Right hindlimb (tissue), 1 donor: Measurements from ENCODE around the gene MMAB.
A peak's percentile ranks its signal among the peaks of the same experiment; 100 is the strongest.

Experiments
- DNase-seq: peaks from one replicate; pipeline ENCODE4 v3.0.0-alpha.2; 2018

Gene MMAB

DNA sequence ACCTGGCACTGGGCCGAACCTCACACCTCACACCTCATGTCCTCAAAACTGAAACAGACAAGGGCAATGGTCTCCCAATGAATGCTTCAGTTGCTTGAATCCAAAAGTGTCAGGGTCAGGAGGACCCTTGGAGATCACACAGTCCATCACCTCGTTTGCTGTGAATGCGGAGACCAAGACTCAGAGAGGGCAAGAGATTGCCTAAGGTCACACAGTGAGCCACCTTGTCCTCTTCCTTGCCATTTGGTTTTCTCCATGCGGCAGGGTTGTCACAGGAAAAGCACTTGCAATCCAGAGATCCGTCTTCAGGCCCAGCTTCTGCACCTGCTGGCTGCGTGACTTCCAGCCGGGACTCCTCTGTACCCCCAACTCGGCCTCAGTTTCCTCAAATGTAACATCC, 28.3 kb upstream of the MMAB start:
- DNase-seq = no peak

DNA sequence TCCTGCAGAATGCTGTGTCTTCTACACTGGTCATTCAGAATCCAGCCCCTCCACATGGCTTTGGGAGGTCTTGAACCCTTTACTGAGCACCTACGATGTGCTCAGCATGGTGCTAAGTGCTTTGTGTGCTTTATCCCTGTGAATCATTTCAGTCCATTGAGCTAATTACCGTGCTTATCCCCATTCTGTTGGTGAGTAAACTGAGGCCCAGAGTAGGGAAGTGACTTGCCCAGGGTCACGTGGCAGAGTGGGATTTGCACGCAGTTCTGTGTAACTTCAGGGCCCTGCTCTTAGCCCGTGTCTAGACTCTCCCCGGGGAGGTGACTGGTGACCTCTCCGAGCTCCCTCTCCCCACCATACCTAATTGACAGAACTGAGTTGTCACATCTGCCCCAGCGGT, 27.7 kb upstream of the MMAB start:
- DNase-seq = no peak

DNA sequence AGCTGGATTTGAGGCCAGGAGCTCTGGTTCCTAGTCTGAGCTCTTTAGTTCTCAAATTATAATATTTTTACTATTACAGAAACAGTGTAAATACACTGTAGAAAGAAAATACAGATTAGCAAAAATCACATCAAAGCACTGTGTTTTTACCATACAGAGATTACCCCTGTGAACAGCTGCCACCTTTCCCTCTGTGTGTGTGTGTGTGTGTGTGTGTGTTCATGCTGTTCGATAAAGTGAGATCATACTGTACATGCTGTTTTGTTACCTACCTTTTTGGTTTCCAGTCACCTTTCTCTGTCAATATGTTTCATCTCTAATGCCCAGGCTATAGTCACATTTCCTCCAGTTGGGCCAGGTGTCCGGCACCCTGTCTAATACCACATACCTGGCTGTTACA, 27.2 kb upstream of the MMAB start:
- DNase-seq = no peak

DNA sequence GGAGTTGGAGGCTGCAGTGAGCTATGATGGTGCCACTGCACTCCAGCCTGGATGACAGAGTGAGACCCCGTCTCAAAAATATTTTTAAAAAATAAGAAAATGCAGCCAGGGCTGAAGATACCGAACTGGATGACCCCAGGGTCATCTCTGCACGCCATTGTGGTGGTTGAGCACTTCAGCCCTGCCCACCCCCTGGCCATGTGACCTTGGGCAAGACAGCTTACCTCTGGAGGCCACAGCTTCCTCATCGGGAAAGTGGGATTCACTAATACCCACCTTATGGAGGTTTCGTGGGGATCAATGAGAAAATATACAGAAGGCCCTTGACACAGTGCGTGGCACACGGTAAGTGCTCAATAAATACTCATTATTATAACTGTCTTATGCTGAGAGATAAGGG, 25.8 kb upstream of the MMAB start:
- no peak for DNase-seq

DNA sequence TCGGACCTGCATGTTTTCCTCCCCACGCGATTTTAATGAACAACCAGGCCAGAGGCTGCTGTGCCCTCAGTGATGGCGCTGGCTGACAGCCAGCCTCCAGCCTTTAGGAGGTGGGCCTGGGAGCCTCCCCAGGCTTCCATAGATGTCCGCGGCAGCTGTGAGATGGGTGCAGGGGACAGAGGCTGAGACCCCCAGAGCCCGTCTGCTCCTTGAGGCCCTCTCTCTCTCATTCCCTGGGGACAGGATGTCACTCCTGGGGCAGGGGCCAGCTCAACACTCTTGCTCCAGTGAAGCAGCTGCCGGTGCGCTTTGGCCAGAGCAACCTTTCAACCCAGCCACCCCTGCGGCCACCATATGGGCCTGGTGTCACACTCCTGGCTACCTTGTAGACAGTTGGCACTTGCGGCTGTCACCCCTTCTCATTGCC, 25.1 kb upstream of the MMAB start:
- DNase-seq = no peak

DNA sequence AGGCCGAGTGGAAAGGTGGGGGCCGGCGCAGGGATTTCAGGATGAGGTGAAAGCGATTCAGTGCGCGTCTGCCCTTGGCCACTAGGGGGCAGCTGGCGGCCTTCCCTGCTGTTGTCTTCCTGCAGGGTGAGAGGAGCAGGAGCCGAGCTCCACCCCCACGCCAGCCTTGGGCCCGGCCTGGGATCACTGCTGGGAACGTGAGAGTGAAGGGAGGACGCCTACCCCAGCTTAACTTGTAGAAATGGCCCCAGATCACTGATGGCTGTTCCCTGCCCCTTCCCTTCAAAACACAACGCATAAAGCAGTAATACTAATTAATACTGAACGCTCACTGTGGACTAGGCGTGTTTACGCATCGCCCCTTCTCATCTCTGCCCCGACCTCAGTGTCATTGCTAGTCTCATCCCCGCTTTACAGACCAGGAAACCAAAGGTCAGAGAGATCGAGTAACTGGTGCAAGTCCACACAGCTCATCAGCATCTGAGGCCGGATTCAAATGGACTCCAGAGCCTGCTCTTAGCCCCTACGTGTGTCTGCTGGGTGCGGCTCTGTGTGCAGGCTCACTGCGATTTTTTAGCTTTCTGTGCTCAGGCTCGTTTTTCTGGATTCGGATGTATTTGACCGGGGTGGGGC, 24.6 kb upstream of the MMAB start:
- peak; percentile 92 for DNase-seq

DNA sequence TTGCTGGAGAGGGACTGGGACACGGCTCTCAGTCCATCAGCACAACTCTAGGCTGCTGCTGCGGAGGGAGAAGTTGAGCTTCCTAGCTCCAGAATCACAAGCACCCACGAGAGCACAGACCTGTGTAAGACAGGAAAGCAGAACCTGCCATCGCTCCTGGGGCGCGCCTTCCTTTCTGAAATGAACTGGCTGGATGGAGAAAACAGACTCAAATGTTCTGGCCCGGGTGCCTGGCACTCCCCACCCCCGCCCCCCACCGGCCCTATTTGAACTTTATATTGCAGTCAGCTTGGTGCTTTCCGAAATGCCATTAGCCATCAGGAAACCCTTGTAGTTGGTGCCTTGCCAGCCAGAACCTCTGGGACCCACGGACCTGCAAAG, 24.1 kb upstream of the MMAB start:
- no peak for DNase-seq

DNA sequence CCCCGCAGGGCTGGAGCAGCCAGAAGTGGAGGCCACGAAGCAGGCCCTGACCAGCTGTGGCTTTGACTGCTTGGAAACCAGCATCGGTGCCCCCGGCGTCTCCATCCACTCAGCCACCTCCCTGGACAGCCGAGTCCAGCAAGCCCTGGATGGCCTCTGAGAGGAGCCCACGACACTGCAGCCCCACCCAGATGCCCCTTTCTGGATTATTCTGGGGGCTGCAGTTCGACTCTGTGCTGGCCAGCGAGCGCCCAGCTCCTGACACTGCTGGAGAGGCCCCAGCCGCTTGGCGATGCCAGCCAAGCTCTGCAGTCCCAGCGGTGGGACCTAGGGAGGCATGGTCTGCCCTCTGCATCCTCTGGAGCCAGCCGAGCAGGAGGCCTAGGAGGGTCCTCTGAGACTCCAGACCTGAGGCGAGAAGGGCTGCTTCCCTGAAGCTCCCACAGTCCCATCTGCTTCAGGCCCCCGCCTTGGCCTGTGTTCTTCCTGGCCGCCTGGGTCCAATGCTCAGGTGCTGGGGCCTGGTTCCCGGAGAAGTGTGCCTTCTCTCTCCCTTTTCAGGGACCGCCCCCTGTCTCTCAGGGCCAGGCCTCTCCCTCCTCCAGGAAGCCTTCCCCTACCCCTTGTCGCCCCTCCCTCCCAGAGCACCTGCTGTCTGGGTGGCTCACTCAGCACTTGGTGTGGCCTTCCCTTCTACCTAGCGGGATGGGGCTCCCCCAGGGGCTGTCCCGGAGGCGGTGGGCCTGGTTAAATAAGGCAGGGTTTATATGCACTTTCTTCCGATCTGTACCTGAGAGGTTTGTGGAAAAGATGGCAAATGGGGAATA, 23.3 kb upstream of the MMAB start:
- no peak for DNase-seq

DNA sequence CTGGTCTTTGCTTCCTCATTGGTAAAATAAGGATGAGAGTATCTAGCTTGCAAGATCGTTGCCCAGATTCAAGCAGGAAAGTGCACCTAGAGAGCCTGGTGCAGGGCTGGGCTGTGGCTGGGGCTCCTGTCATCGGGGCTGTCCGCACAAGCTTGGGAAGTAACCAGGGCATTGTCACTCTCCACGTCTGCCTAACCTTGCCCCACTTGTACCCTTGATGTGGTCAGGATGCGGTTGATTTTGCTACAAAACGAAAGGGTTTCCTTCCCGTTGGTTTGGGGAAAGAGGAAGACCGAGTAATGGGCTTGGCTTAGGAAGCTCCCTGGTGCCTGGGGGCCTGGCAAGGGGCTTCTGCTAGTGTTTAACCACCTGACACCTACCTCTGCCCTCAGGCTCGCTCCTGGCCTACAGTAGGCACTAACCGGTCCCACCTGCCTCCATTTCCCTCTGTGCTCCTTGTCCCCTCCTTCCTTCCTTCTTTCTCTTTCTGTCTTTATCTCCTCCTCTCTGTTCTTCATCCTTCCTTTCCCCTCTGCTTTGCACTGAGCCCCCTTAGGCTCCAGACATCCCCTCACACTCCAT, 22.1 kb upstream of the MMAB start:
- DNase-seq = no peak

DNA sequence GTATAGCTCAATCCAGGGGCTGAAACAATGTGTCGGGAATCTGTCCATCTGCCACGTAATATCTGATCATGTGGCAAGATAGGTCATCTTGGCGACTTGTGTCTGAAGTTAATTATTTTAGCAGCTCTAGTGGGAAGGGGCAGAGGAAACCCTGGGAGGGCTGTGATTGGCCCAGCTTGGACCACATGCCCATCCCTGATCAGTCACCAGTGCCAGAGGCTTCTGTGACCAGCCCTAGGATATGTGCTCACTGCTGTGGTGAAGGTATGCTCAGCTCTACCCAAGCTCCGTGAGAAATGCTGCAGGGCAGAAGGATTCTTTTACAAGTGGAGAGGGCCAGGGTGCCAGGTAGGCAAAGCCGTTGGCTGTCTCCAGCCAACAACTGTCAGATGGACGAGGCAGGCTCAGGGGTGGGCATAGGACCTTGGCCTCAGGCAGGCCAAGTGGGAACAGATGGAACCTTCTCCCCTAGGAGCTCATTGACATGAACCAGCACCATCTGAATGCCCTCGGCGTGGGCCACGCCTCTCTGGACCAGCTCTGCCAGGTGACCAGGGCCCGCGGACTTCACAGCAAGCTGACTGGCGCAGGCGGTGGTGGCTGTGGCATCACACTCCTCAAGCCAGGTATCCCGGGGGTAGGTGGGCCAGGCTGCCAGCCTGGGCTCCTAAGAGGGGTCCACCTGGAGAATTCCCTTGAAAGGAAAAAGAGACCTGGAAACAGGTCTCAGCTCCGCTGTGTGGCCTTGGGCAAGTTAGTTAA, 21.4 kb upstream of the MMAB start:
- DNase-seq = no peak

DNA sequence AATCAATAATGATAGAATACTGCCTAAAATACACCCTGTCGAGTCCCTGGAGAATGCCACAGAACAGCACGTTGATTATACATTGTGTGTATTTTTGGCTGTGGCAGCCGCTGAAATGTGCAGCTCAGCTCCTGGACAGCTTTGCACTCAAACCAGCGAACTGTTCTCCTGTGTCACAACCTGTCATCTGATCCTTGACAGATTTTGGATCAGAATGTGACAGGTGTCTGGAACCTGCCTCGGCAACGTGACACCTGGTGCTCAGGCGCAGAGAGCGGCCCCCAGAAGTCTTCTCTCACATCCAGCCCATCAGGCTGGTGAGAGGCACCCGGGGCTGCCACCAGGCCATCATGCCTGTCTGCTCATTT, 19.6 kb upstream of the MMAB start:
- no peak for DNase-seq

DNA sequence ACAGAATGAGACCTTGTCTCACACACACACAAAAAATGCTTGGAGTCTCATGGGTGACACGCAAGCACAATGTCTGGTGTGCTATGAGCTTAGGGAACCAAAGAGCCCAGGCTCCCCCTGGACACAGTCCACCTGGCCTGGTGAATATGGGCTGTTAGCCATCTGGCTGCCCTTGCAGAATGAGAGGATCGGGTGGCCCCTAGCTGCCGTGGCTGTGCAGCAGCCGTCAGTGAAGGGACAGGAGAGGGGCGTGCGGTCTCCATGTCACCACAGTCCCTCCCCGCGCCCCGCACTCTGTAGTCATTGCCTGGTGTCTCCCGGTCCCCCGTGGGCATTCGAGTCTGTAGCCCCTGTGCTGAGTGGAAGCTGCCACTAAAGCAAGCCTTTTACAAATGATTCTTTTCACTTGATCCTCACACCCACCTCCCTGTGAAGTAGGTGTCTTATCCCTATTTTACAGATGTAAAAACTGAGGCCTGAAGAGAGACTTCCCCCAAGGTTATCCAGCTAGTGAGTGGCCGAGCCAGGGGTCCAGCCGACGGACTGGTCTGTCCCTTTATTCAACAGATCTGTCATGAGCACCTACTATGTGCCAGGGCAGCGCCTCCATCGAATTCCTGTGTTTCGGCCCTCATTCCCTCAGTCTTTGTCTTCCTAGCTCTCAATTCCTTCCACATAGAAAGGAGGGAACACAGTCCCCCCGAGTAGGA, 19.0 kb upstream of the MMAB start:
- no peak for DNase-seq

DNA sequence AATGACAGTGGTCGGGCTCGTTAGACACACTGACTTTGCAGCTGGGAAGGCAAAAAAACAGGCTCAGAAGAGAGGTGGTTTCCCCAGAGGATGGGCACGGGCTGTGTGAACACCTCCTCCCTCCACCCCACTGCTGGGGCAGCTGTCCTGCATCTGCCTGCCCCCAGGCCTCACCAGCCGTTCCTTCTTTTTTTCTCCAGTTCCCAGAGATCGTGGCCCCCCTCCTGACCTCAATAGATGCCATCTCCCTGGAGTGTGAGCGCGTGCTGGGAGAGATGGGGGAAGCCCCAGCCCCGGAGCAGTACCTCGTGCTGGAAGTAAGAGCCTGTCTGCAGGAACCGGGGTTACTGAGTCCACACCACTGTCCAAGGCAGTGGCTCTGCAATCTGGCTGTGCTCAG, 17.7 kb upstream of the MMAB start:
- no peak for DNase-seq

DNA sequence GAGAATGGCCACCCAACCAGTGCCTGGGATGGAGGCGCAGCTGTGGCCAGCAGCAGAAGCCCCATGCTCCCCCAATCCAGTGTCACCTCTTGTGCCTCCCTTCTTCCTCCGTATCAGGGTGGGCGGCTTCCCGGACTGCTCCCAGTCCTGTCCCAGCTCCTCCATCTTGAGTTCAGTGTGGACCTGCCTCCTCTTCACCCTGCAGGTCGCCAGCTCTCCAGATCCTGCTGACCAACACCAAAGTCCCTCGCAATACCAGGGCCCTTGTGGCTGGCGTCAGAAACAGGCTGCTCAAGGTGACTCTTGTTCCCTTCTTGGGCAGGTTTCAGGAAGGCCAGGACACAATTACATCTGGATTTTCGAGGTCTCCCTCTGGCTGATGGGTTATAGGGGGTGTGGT, 17.3 kb upstream of the MMAB start:
- no peak for DNase-seq

DNA sequence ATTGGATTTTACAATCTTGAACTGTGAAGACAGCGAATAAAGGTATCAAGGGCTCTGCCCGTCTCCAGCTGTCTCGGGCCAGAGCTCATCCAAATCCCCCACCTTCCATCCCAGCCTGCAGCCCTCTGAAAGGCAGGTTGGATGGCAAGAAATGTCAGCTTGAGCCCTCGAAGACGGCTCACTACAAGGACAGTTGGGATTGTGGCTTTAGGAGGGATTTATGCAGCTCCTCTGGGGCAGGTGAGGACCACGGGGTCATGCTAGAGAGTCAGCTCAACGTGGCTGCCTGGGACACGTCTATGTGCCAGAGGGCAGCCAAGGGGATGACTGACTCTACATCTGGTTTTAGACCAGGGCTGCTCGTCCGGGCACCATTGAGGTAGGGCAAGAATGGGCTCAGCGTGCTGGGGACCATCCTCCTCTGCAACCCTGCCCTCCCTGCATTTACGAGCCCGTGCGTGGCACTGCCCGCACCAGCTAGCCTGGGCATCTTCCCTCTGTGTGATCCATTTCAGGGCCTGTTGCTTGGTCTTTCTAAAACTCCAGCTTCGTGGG, 16.5 kb upstream of the MMAB start:
- no peak for DNase-seq

DNA sequence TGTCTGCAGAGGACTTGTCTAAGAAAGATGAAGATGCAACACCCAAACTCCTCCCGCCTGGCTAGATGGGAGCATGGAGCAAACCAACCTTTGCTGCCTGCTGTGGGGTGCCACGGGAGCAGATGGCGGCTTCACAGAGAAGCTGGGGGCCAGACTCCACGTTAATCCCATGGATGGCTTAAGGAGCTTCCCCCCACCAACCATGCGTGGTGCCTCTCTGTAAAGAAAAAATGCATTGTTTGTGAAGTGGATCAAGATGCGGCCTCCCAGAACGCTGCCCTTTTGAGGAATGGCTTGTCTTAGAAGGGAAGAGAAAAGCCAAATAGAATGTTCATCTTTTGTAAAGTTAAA, 15.9 kb upstream of the MMAB start:
- DNase-seq = no peak

DNA sequence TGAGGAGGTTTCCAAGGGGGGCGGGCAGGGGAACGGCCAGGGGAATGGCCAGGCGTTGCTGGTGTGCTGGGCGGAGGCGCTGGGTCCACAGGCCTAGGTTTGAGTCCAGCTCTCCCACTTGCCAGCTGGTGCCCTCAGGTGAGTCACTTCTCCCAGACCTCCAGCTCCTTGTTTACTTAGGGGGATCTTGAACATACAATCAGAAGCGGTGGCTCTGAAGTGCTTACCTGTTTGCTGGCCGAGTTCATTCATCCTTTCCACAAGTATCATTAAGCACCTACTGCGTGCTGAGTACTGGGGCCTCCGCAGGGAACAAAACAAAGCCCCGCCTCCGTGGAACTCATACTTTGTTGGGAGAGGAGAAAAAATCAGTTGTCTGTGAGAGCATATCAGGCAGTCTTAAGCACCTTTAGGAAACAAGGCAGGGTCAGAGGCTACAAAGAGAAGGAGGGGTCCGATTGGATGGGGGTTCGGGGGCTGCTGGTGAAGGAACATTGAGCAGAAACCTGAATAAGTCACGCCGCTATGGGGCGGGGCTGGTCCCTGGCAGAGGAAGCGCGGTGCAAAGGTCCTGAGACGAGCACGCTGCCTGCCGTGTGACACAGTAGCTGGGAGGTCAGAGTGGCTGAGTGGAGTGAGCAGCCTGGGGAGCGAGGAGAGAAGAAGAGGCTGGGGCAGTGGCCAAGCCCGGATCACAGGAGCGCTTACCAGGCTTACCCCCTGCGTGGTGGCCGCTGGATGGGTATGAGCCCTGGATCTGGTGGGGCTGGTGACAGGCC, 15.3 kb upstream of the MMAB start:
- DNase-seq = no peak

DNA sequence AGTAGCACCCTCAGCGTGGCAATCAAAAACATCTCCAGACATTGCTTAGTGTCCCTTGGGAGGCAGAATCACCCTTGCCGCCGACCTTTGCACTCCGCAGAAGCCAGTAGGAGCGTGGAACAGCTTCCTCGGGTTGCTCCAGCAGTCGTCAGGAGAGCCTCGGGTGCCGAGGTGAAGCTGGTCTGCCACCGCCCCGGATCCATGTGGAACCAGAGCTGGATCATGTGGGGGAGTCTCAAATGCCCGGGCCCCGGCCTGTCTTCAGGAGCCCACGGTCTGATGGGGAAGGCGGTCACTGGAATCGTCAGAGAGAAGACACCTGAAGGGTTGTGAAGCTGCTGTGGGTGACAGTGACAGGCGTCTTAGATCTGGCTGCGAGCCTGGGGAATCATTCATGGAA, 14.6 kb upstream of the MMAB start:
- no peak for DNase-seq

DNA sequence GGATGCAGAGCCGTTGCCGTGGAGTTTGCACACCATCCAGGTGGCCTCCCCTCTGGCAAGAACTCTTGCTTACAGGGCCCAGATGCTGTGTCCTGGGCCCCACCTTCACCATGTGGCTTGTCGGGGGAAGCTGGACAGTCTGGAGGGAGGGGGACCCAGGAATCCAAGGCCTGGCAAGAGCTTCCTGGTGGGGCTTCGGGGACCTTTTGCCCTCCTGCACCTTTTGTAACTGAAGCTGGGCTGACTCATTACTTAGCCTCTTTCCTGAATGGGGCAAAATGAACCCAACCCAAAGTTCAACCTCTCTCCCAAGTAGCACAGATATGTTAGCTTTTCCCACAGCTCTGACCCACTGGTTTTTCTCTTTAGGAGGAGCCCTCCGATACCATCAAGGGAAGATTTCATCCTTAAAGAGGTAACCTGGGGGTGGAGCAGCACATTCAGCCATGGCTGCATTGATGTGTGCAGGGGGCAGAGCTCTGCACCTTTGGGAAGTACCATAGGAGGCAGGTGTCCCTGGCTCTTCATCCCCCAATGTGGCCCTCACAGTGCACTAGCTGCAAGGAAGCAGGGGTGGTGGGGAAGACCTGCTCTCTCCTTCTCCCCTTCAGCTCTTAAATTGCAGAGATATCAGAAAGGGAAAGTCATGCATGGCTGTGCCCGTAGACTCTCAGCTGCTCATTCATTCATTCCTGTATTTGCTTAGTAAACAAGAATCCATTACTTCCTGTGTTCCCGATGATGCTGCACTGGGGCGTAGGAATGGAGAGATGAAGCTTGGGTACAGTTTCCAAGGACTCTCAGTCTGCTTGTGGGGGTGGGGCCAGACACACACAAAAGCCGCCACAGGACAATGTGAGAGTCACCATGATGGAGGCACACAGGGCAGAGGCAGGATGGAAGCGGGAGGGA, 13.3 kb upstream of the MMAB start:
- no peak for DNase-seq

DNA sequence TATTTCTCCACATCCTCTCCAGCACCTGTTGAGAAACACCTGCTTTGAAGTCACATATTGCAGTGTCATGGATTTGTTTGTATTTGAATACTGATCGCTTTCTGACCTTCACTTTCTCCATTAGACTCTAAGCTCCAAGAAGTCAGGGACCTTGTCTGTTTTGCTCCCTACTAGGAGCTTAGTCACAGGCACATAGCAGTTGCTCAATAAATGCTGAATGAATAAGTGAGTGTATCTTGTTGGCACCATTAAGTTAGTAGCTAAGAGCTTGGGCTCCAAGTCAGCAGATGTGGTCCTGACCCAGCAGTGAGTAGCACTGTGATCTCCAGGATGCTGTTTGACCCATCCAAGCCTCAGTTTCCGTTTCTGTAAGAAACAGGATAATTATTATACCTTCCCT, 10.4 kb upstream of the MMAB start:
- DNase-seq = no peak

DNA sequence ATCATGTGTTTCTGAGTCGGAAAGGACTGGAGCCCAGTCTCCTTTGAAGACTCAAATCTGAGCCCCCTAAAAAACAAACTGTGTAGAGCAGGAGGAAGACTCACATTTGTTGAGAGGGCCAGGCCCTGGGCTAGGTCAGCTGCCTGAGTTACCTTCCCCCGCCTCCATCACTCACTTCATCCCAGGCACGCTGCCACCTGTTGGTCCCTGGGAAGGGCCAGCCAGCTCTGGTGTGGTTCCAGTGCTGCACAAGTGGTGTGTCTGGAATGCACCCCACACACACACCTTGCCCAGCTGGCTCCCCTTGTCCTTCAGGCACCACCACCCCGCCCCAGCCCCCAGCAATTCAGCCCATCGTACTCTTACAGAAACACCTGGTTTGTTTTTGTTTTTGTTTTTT, 9.3 kb upstream of the MMAB start:
- no peak for DNase-seq
